ENCODE results near the gene TENM3.
"Not testable (repeated sequence)": the region's sequence is repeated elsewhere in the genome, so short reads cannot be mapped to it uniquely, and the experiment has no call there.

The TENM3 gene

DNA sequence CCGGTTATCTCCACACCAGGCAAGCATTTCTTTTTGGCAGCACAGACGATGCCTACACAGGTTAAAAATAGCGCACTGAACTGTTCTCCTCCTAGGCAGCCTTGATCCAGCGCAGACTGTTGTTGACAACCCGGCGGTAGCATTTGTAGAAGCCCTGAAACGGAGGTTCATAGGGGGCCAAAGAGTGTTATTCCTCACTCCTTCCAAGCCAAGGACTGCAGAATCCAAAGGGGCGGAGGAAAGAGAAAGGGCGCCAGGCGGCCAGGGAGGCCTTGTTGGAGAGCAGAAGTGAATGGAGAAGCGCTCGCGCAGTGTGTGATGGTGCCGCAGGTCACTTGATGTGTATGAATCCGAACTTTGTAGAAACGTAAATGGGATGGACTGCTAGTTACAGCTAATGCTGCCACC lies 82.7 kb downstream of the TENM3 start:
- in situ Hi-C loops (cut with MboI; ENCODE audit: low sequenced_read_pairs): no loop called here

DNA sequence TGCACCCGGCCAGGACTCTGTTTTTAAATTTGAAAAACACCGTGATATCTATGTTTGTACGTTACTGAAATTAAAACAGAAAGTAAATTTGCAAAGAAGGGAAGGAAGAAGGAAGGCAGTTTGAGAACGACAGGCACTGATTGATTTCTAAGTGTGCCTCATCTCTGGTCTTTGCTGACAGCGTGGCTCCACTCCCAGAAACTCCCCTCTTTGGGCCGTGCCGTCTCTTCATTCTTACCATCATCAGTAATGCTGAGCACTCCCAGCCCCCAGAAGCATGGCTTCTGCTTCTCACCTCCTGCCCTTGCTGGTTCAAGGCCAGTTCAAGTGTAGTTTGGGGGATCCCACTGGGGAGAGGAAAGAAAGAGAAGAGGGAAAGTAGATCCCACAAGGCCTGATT lies 85.3 kb downstream of the TENM3 start:
- in situ Hi-C loops (cut with MboI; ENCODE audit: low sequenced_read_pairs): no loop called here

DNA sequence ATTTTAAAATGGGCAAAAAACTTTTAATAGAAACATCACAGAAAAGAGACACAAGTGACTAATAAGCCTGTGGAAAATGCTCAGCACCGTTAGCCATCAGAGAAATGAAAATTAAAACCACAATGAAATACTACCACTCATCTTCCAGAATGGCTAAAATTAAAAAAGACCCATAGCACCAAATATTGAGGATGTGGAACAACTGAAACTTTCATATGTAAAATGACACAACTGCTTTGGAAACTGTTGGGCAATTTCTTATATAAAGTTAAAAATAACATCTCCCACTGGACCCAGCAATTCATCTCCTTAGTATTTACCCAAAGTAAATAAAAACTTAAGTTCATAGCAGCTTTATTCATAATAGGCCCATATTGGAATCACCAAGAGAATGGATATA lies 94.2 kb downstream of the TENM3 start:
- in situ Hi-C loops (cut with MboI; ENCODE audit: low sequenced_read_pairs): no loop called here

DNA sequence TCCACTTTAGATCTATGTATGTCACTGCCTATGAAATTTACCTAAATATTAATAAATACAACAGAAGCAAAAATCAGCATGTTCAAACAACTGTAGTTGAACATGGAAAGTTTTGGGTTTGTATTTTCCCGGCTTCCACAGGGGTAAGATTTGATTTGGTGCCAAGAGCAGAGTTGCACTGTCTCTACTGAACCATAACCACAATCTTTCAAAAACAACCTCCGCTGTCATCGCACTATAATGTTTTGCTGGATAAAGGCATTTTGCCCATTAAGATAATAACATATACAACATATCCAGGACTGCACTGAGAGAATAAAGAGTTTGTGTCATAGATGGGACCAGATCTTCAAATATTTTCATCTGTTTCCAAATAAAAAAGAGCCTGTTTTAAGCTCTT lies 94.9 kb downstream of the TENM3 start:
- in situ Hi-C loops (cut with MboI; ENCODE audit: low sequenced_read_pairs): no loop called here

DNA sequence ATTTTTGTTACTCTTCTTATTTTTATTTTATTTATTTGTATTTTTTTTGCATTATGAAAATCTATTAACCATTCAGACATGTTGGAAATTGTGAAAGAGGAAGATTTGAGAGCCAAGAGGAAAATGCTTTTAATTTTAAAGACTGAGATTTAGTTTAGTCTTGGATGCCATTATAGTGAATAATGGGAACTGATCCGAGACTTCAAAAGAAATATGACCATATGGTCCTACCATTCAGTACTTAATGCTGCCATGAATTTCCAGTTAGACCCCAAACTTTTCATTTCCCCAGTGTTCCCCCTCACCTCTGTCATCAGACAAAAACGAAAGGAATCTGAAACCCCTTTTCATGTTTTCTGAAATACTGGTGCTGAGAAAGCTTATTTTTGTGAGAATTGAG lies 95.5 kb downstream of the TENM3 start:
- in situ Hi-C loops (cut with MboI; ENCODE audit: low sequenced_read_pairs): no loop called here

DNA sequence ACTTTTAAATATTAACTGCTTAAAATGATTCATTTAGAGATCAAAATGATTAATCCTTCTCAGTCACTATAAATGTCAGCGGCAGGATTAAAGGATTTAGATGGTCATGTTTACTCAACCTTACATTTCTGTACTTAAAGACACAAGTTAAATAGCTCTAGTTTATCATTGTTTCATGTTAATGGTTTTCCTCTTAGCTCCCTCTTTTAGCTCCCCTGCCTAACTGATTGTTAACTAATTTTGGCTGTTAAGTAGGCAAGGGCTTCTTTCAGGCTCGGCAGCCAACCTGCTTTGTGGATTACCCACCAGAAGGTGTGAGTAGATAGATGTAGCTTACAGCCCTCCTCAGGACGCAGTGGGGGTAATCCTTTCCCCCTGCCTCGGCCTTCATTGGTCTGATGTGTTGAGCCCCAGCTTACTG lies 96.0 kb downstream of the TENM3 start:
- in situ Hi-C loops (cut with MboI; ENCODE audit: low sequenced_read_pairs): no loop called here

DNA sequence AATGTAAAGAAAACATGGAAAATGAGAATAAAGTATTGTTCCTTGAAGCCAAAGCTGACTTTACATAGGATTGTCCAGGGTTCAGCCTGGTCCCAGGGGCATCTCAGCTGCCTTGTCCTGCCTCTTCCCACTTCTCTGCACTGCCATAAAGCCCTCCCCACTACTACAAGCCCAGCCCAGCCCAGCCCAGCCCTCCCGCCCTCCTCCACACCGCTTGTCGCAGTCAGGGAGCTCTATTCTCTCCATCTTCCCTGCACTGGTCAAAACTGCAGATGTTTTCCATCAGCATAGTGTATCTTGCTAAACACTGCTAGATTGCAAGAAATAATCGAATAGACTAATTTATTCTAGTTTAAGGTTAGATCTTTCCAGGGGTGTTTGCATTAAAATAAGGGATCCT lies 100.3 kb downstream of the TENM3 start:
- in situ Hi-C loops (cut with MboI; ENCODE audit: low sequenced_read_pairs): no loop called here

DNA sequence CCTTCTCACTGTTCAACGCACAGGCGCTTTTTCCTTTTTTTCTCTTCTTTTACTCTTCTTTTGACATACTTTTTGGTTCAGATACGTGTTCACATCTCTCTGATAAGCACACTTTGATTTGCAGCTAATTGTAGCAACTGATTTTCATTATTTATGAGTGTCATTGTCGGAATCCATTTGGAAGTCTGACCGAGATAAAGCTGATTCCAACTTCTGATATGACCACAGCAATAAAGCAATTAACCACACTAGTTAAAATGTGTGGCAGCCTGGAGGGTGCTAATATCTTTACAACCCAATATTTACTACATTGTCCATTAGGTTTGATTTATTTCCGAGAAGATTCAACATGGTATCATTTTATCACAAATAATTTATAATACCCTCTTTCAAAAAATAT lies 101.8 kb downstream of the TENM3 start:
- in situ Hi-C loops (cut with MboI; ENCODE audit: low sequenced_read_pairs): no loop called here

DNA sequence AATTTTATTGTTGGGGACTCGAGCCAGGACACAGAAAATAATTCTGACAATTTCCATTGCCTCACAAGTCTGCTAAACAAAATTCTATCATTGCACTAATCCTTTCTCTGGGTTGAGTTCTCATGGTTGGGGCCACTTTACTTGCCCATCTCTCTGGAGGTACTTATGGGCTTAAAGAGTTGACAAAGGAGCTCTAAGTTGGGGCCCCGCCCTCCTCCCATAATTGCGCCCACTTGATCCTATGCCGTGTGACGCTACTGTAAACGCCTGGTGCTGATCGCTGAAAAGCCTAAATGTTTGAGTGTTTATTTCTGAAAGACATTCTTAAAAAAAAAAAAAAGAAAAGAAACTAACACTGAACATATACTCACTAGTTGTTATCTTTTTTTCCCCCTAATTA lies 103.0 kb downstream of the TENM3 start:
- in situ Hi-C loops (cut with MboI; ENCODE audit: low sequenced_read_pairs): no loop called here

DNA sequence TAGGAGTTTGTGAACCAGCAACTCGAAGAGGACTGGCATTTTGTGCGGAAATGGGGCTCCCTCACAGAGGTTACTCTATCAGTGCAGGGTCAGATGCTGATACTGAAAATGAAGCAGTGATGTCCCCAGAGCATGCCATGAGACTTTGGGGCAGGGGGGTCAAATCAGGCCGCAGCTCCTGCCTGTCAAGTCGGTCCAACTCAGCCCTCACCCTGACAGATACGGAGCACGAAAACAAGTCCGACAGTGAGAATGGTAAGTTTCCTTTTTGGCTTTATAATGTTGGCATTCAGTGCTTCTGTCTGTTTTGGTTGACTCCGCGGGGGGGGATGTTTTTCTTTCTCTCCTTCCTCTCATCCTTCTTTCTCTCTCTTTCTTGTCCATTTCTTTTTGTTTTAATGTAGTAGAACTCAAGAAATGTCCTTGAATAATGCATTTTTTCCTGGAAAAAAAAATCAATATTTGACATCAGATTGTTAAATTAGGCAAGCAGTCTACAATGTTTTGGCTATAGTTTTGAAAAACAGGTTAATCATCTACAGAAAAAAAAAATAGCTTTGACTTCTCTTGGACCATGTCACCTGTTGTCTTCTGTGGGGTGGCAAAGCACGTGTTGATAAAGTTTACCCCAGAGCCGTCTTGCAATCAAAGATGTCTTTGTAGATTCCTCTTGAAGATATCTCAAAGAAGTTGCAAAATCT lies 103.6 kb downstream of the TENM3 start:
- in situ Hi-C loops (cut with MboI; ENCODE audit: low sequenced_read_pairs): no loop called here

DNA sequence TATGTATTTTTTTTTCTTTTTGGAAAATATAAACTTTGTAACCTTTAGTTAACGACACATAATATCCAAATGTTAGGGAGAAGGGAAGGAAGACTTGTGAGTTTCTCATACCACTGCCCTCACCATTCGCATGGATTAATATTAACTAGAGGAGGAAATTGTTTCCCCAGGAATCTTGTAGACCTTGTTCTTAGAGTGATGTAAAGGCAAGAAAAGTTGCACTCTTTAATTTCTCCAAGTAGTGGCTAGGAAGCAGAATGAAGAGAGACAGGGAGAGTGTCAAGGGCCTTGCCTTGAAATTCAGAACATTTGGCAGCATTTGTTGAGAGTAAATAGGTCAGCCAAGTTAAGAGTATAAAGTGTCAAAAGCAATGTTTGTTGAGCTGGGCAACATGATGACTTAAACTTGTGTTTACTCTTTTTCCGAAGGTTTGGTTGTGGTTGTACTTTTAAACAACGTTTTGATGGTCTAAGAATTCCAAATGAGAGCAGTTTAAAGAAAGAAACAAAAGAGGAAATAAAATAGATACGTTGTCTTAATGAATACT lies 105.7 kb downstream of the TENM3 start:
- in situ Hi-C loops (cut with MboI; ENCODE audit: low sequenced_read_pairs): no loop called here

DNA sequence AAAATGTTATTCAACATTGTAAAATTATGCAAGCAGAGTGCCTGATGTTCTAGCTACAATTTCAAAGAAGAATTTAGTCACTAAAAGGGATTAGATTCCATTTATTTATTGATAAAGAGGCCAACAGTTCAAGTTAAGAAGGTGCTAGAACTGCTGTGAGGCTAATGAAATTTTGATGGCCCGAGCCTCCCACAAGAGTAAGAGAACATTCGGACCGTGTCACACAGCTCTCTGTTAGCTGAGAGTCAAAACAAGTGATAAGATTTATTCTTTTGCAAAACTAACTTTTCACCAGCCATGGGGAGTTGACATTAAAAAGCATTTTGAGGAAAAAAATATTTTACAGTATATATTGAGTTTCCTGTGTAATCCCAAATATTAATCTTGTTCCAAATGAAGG lies 106.8 kb downstream of the TENM3 start:
- in situ Hi-C loops (cut with MboI; ENCODE audit: low sequenced_read_pairs): no loop called here

DNA sequence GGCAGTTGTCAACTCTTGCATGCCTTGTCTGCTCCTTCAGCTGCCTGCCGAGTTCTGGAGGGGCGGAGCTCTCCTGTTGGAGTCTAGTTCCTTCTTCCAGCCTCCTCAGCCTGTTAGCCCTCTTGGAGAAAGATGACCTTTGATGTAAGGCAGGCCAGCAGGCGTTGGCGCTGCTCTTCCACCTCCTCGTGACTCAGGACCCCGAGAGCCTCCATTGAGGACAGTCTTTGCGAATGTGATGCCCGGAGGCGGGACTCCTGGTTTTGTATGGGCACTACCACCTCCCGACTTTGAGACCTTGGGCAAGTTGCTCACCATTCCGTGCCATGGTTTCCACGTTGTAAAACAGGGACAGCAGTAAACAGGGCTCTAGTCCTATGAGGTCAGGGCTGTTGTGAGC lies 108.3 kb downstream of the TENM3 start:
- in situ Hi-C loops (cut with MboI; ENCODE audit: low sequenced_read_pairs): no loop called here

DNA sequence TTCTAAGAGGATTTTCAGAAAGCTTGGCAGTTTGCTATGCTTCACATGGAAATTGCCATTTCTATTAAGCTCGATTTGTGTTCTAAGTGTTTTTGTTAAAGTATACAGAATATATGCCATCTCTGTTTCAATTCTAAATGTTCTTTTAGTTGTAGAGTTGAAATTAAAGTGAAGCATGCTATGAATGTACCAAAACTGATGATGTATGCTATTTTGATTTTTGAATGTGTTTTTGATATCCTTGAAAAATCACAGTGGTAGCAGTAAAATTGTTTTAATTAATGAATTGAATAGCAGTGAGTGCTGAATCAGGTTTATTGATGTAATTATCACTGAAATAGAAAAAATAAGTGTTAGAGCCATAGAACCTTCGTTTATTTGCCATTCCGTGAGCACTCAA lies 110.9 kb downstream of the TENM3 start:
- in situ Hi-C loops (cut with MboI; ENCODE audit: low sequenced_read_pairs): no loop called here

DNA sequence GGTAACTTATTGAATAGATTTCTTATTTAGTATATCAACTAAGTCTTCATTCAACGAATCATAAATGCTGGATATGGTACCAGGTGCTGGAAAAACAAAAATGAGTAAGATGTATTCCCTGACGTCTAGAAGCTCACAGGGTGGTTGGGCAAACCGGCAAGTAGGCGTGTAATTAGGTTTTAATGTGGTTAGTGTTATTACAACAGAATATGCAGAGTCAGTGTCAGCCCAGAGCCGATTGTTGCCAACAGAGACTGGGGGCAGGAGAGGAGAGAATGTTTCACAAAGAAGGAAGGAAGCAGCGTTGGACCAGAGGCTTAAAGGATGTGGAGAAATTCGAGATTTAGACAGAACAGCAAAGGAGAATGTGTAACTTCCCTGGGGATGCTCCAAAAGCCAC lies 111.7 kb downstream of the TENM3 start:
- in situ Hi-C loops (cut with MboI; ENCODE audit: low sequenced_read_pairs): no loop called here

DNA sequence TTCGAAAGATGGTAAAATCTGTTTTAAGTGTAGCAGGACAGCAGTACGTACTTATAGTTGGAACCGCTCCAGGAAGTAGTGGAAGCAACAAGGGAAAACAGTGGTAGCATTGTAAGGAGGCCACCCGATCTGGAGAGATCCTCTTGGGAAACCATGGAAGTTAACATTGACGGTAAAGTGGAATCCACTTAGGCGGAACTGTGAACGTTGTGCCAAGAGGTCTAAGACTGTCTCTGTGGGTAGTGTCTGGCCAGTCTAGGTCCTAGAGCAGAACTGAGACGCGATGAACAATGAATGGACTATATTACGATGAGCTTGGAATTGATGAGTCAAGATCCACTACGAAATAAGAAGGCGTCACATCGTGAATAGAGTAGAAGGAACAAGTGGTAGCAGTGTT lies 124.0 kb downstream of the TENM3 start:
- in situ Hi-C loops (cut with MboI; ENCODE audit: low sequenced_read_pairs): no loop called here

DNA sequence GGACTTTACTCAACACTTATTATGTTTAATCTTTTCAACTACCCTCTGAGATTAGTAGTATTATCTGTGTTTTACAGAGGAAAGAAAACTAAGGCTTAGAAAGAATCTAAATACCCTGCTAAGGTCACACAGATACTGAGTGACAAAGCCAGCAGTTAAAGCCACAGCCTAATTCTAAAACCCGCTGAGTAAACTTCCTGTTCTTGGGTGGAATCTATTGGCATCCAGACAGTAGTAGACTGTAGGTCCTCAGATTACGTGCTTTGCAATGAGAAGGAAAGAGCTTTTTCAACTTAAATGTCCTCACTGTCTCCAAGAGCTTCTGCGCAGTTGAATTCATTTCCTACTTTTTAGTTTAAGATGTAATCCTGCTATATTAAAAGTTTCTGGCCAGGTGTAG lies 126.0 kb downstream of the TENM3 start:
- in situ Hi-C loops (cut with MboI; ENCODE audit: low sequenced_read_pairs): no loop called here

DNA sequence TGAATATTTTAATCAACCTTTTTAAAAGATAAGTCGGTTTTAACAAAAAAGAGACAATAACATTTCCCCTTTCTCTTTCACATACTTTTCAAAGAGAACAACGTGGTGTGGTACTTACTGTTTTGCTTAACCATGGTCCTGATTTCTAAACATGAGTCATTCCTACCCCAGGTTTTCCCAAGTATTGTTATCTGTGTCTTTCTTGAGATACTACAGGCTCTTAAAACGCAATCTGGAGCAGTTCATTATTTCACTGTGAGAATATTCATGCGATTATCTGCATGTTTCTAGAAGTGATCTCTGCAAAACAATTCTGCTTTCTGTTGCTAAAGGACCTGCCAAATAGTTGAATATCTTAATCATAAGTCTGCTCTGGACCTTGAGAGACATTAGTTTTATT lies 127.3 kb downstream of the TENM3 start:
- in situ Hi-C loops (cut with MboI; ENCODE audit: low sequenced_read_pairs): no loop called here

DNA sequence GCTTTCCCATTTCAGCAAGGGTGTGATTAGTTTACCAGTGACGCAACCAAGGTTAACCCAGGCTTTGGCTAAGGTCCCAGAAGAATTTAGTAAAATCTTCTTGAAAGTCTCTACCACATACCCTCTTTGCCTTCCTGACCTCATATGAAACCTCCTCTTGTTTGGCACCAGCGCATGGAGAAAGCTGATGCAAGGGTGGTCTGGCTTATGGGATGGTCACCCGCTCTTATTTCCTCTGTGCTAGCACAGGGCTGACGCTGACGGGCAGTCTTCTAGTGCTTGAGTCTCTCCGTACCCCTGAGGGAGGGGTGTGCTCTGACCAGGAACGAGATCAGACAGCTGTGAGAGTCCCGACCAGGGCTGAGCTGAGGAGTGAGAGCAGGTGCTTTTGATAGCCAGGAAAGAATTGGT lies 137.6 kb downstream of the TENM3 start:
- in situ Hi-C loops (cut with MboI; ENCODE audit: low sequenced_read_pairs): no loop called here

DNA sequence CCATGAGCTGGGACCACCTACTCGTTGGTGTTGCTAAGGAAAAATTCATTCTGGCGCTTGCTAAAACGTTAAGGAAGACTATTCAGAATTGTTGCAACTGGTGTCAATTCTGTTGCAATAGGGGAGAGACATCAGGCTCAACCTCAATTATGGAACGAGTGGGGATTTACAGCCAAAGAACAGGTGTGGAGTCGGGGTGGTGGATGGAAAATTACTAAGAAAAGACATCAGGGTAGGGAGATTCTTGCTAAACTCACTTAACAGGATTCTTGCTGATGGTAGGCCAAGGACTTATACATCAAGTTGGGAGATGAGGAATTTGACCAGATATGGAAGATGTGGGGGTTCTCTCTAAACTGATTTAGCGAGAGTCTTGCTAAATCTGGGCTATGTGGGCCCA lies 139.7 kb downstream of the TENM3 start:
- in situ Hi-C loops (cut with MboI; ENCODE audit: low sequenced_read_pairs): no loop called here

DNA sequence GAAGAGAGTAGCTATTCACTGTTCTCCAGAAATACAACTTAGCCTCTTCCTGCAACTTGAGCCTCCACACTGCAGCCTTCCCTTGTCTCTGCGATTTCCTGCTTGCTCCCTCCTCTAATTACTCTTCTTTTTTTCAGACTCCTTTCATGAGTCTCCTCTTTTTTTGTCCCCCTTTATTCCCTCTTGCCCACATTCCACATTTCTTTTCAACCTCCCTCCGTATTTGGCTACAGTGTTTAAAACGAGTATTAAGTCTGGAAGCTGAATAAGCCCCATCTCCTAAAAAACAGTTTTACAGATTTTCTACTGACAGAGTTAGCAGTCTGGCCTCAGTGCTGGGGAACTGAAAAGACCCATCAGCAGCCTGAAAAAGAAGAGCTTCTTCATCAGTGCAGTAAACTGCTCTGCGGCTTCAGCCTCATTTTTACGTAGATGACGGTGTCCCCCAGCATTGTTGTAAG lies 141.5 kb downstream of the TENM3 start:
- in situ Hi-C loops (cut with MboI; ENCODE audit: low sequenced_read_pairs): no loop called here

DNA sequence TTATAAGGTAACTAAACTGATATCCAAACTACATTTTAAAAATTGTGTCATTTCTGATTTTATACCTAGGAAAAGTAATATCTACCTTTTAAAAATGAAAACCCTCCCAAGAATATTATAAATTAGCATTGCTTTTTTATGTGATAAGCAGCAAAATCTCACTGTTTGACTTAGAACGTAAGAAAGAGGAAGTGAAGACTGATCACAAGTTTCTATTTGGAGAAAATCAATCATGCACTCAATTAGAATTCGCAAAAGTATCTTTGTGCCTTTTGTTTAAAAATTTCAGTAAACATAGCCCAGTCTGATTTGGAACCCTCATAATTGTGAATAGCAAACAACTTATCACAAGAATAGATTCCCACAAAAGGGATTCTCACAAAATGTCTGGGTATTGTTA lies 142.7 kb downstream of the TENM3 start:
- in situ Hi-C loops (cut with MboI; ENCODE audit: low sequenced_read_pairs): no loop called here

DNA sequence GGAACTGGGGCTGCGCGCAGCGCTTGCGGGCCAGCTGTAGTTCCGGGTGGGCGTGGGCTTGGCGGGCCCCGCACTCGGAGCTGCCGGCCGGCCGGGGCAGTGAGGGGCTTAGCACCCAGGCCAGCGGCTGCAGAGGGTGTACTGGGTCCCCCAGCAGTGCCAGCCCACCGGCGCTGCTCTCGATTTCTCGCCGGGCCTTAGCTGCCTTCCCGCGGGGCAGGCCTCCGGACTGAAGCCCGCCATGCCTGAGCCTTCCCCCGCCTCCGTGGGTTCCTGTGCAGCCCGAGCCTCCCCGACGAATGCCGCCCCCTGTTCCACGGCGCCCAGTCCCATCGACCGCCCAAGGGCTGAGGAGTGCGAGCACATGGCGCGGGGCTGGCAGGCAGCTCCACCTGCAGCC lies 143.4 kb downstream of the TENM3 start:
- in situ Hi-C loops (cut with MboI; ENCODE audit: low sequenced_read_pairs): not testable (repeated sequence)
